NCI-H345 treated with DMSO at 0.1 percent for 48 hours (cell line): Measurements from ENCODE around the gene PTX4.

Source experiments
- DNase-seq: peaks from one replicate; lab custom pipeline; 2025; ENCODE audit not compliant: unreplicated experiment; lab: John Stamatoyannopoulos, UW

Gene PTX4

DNA sequence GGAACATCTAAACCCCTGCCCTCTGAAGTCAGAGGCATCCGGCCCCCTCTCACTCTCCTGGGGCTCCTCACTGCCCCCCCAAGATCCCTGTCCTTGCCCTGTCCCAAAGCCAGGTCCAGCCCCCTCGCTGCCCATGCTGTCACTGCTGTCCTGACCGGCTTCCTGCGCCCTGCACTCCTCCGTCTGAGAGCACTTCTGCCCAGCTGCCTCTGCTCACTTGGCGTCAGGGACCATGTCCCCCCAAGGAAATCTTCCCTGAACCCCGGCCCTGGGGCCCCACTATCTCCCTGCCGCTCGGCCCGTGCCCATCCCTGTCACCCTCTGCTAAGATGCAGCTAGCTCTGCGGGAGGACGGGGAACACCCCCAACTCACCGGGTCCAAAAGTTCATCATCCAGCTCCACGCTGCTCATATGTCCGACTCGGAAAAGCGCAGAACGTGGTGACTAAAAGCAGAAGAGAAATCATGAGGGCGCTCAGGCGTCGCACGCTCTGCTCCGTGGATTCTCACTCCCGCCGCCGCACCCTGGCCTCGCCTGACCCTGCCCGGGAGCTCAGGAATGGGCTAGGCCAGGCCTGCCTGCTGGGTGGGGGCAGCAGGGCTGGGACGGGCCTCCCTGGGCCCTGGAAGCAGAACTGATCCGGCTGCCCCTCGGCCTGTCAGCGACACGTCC lies 23.7 kb downstream of the PTX4 start:
- DNase-seq = no peak

DNA sequence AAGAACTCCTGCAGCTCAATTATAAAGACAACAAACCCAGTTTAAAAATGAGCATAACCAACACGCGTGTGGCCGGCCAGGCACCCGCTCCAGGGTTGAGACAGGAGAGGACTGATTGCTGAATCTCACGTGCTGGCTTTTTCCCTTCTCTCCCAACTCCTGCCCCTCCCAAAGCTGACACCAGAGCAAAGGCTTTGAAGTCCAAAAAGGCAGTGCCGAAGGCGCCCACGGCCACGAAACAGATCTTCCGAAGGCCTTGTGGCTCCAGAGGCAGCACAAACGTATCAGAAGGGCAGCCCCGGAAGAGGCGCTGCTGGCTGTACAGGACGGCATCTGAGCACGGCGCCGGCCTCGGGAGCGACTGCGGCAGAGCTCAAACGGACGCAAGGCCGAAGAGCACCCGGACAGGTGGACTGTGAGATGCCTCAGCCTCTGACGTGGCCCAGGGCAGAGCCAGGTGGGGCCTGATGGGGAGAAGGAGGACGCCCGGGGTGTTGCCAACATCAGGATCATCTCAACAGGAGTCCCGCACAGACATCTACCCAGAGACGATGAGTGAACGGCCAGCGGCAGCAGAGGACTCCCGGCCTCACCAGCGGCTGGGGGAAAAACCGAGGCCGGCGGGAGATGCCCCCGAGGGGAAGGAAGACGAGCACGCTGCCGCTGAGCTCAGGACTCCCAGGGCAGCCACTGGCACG lies 24.4 kb downstream of the PTX4 start:
- DNase-seq = no peak

- no peak for DNase-seq
Measured at GRCh38 chr16:1461146-1461545, 27.6 kb downstream of the PTX4 start.

DNA sequence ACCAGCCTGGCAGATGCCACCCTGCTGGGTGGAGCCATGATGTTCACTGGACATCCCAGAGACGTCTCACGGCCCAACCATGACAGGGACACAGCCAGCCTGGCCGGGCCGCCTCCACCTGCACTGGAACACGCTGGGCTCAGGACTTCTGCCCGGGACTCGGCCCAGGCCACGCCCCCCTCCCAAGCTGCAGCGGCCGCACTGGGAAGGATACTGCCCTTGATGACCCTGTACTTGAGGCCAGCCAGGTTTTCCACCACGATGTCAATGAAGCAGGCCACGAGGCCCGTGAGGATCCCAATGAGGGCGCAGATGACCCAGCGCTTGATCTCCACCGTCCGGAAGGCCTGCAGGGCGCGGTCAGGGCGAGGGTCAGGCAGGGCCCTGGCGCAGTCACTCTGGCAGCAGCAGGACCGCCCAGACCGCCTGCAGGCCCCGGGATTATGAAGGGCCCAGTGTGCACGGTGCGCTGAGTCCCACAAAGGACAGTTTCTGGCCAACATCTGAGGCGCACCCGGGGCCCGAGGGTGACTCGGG lies 28.1 kb downstream of the PTX4 start:
- DNase-seq = no peak

GRCh38 chr16:1459967-1460366 lies 28.8 kb downstream of the PTX4 start:
- no peak for DNase-seq

- DNase-seq = no peak
Measured at GRCh38 chr16:1458977-1459341, 29.8 kb downstream of the PTX4 start.

DNA sequence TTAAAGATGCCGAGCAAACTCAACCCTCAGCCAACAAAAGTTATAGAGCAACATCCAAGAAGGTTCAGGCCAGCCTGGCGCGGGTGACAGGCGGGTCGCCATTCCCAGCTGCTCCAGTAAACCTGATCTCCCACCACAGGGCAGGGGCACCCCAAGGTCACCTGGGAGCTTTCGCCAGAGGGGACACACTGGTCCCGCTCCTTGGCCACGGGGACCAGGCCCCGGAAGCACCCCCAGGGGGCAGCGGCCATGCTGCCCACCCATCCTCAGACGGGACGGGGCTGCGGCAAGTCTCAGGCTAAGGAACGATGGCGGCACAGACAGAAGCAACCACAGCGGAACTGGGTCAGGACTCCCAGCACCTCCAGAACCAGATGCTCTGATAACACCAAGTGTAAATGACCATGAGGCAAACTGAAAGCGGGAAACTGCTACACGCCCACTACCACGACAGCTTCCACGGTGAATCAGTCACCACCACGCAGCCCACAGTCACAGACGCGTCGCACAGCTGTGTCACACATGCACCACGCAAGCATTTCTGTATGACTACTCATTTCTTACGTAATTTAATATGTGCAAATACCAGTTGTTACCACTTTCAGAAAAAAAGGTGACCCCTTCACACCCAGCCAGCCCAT lies 30.3 kb downstream of the PTX4 start:
- no peak for DNase-seq

DNA sequence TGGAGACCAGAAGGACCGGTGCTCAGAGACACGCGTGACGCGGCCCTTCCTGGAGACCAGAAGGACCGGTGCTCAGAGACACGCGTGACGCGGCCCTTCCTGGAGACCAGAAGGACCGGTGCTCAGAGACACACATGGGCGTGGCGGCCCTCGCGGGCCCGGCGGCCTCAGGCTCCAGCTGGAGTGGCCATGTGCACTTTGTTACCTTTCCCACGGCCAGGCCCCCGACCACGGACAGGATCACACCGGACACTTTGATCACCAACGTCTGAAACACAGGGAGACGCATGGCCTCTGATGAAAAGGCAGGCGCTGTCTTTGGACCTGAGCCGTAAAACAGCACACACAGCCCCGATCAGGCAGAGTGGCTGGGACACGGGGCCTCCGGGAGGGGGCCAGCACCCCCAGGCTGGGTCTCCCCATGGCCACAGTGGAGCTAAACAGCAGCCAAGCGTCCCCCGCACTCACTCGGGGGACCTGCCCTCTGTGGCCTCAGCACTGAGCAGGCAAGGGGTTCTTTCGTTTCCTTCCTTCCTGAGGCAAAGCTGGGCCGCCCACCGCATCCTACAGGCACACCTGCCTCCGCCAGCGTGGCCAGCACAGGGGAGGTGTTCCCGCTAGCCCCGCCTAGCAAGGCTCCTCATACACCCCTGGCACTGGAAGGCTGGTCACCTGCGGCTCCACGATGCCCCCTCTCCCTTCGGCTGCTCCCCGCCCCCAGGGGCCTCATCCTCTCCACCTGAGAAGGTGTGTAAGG lies 31.1 kb downstream of the PTX4 start:
- no peak for DNase-seq

DNA sequence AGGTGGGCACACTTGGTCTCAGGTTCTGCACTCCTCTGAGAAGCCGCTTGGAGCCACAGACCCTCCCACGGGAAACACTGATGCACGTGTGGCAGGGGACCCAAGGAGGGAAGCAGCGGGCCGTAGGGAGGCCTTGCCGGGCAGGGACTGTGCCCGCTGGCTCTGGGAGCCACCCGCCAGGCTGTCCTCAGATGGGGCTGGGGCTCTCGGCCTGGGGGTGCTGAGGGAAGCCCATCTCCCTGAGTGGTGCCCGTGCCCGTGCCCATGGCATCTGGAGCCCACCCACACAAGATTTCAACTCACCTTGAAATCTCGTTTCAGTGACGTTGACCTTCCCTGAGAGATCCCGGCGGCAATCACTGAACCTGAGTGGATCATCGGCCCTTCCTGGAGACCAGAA lies 31.8 kb downstream of the PTX4 start:
- no peak for DNase-seq

DNA sequence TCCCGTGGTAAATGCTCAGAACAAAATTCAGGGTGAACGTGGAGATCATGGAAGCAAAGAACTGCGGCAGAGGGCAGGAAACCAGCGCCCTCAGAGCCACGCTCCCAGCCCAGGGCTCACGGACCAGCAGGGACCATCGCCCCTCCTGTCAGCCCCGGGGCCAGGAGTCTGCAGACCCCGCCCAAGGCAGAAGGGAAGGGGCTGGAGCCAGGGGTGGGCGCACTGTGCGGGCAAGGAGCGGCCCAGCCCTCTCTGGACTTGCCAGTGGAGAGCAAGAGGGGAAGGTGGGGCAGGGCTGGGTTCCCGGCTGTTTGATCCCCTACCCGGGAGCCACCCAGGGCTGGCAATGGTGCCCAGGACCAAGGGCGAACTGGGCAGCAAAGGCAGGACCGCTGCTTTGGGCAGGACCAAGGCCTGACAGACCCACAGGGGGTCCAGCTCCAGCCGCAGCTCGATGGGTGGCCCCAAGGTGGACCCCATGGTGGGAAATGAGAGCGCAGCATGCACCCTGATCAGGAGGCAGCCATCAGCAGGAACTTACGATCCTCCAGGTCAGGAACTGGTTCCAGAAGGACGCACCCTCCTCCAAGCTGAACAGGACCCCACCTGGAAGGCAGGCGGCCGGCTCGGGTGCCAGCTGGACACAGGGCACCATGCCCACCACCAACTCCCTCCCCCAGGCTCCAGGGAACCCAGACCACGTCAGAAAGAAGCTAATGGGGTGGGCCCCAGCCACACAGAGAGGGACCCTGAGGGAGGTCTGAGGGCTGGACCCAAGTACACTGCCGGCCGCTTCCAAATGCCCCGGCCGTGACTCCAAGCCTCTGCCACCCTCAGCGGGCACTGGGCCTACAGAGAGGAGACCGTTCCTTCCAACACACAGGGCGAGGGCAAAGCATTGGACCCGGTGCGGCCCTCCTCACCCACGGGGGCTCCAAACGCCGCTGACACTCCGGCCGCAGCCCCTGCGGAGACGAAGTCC lies 33.3 kb downstream of the PTX4 start:
- no peak for DNase-seq

- no peak for DNase-seq
Measured at GRCh38 chr16:1454561-1454960, 34.2 kb downstream of the PTX4 start.

DNA sequence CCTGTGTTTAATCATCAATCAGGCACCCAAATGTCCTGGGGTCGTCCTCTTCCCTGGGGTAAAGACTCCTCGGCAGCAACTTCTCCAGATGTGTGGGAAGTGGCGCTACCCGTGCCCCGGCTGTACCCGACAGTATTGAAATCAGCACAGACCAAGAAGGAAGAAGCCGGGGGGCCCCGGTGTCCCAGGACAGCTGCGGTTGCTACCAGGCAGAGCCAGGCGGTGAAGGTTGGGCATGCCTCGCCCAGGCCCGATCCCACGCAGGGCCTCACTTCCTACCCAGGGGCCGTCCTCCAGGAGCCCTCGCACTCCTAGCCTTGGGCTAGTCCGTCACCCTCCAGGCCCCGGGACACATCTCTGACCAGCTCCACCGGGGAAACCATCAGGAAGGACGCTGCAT lies 35.4 kb downstream of the PTX4 start:
- DNase-seq = no peak

- no peak for DNase-seq
Measured at GRCh38 chr16:1452530-1452929, 36.2 kb downstream of the PTX4 start.

DNA sequence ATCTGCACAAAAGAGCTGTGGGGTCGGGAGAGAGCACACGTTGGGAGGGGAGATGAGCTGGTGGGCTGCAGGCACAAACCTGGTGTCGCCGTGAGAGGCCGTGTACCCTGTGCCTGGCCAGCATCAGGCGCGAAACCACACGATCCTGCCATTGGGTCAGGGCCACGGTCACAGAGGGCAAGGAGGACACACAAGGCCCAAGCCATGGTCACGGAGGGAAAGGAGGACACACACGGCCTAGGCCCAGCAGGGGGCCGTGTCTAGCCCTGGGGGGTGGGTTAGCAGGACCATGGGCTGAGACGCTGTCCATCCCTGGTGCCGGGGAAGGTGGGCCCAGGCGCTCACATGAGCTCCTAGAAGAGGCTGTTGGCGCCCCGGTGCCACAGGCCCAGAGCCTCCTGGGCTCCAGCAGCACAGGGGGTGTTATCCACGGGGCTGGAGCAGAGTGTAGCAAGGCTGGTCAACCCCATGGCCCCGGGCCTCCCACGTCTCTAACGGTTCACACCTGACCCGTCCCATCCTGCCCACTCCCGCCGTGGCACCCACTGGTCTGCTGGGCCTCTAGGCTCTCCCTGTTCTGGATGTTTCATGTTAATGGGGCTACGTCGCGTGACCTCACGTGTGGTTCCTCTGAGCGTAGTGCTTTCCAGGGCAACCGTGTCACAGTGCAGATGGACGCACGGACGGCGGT lies 36.9 kb downstream of the PTX4 start:
- DNase-seq = no peak

GRCh38 chr16:1450841-1451240 lies 37.9 kb downstream of the PTX4 start:
- no peak for DNase-seq

DNA sequence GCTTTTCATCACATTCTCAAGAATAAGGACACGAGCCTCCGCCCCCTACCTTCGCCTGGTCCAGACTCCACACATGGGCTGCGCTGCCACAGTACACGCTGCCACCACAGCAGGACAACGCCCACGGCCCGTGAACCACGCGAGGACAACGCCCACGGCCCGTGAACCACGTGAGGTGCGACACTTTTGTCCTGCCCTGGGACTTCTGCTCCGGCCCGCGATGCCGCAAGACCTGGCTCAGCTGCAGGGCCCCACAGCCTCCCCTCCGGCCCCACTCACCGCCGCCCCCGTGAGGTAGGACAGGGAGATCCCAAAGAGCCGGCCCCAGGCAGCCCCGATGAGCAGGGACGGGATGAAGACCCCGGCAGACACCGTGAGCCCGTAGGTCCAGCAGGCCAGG lies 38.5 kb downstream of the PTX4 start:
- DNase-seq = no peak

DNA sequence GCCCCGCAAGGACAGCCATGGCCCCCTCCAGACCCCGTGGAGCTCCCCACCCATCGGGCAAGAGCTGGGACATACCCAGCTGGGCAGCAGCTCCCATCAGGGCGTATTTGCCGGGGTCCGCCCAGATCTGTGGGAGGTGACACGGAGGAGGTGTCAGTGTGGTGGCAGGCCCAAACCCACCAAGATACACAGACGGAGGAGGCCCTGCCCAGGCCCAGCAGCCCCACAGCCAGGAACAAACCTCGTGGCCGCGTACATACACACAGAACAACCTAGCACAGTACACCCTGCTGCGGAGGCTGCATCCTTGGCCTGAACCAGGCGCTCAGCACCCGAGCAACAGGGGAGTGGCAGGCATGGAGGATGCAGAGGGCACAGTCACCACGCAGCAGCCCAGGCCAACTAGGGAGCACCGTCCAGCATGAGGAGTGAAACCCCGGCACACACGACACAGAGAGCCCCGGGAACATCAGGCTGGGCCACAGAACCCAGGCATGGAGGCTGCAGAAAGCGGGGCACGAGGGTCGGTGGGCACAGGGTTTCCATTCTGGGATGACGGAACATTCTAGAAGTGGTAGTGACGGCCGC lies 39.4 kb downstream of the PTX4 start:
- DNase-seq = no peak

DNA sequence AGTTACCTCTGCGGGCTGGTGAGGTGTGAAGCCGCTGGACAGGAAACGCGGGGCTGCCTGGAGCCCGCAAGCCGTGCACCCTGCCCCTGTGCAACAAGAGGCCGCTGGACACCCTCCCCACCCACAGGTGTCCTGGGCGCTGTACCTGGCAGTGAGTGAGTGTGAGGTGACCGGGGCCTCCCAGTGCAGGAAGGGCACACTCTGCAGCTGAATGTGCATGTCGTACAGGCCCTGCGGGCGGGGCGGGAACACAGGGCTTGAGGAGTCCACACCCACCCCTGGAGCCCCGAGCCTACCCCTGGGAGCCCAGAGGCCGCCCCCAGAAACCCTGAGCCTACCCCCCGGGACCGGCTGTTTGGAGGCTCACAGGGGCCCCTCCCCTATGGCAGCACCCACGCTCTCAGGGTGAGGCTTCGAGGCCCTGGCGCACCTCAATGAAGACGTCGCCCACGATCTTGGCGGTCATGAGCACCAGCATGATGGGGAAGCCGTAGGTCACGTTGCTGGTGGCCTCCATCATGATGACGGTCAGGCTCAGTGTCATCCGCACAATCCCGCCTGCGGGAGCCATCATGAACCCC lies 40.1 kb downstream of the PTX4 start:
- no peak for DNase-seq

GRCh38 chr16:1447965-1448364 lies 40.8 kb downstream of the PTX4 start:
- no peak for DNase-seq
